IMR-90 (cell line): ENCODE data around the gene ICAM4. TPM values are rescaled to one million over a fixed set of nuclear protein-coding genes. Genes with fewer than 3 reads are reported as not detected.

Experiments used
- ATAC-seq: fragments of 200-7000 bp; cut with Tn5 transposase; 2 replicates; pipeline ENCODE4 v1.9.1; 2020; ENCODE audit warnings: low read depth, mild to moderate bottlenecking, moderate library complexity
- BruUV-seq: library from RNA; stranded (reverse); fragments of 400-500 nt; replicated peaks from 2 replicates; lab custom pipeline; 2021; lab: Mats Ljungman, UMichigan
- CTCF ChIA-PET: fragments of 300-600 bp; formaldehyde crosslinking; extraction: SDS; loops from one replicate; lab custom pipeline; 2021; ENCODE audit warnings: antibody characterized with exemption; lab: Yijun Ruan, JAX
- POLR2A ChIA-PET: fragments of 300-600 bp; sonication (Branson Sonifier 250); formaldehyde crosslinking; loops from one replicate; lab custom pipeline; 2022; ENCODE audit warnings: antibody characterized with exemption; ENCODE audit not compliant: unreplicated experiment; lab: Charles Lee
- DNase-seq: peaks from one replicate; pipeline ENCODE4 v3.0.0; 2013
- H2AFZ ChIP-seq: replicated peaks from 2 replicates; pipeline ENCODE3; 2013; ENCODE audit warnings: low read length, mild to moderate bottlenecking; ENCODE audit not compliant: poor library complexity
- H2AK5ac ChIP-seq: 2 replicates; pipeline ENCODE4 v1.6.1; 2013; ENCODE audit warnings: low read depth, low read length, inconsistent platforms
- H2AK9ac ChIP-seq: replicated peaks from 2 replicates; pipeline ENCODE3; 2013; ENCODE audit warnings: mild to moderate bottlenecking, low read depth, low read length, moderate library complexity; ENCODE audit not compliant: poor library complexity
- H2BK120ac ChIP-seq: 2 replicates; pipeline ENCODE4 v1.6.1; 2013; ENCODE audit warnings: low read depth, low read length, inconsistent platforms
- H2BK15ac ChIP-seq: 3 replicates; pipeline ENCODE4 v1.6.1; 2013; ENCODE audit warnings: low read depth, low read length, inconsistent platforms
- H2BK20ac ChIP-seq: 2 replicates; pipeline ENCODE4 v1.6.1; 2013; ENCODE audit warnings: low read depth, mild to moderate bottlenecking, inconsistent platforms, low read length, moderate library complexity
- H2BK5ac ChIP-seq: 2 replicates; pipeline ENCODE4 v1.6.1; 2013; ENCODE audit warnings: mild to moderate bottlenecking, low read depth, low read length, inconsistent platforms; ENCODE audit not compliant: poor library complexity, severe bottlenecking
- H3K14ac ChIP-seq: replicated peaks from 2 replicates; pipeline ENCODE4 v1.6.1; 2013; ENCODE audit warnings: low read depth, low read length, inconsistent platforms
- H3K18ac ChIP-seq: 2 replicates; pipeline ENCODE4 v1.6.1; 2013; ENCODE audit warnings: low read depth, low read length, control low read depth
- H3K23ac ChIP-seq: 2 replicates; pipeline ENCODE4 v1.6.1; 2013; ENCODE audit warnings: low read depth, low read length, inconsistent platforms
- H3K27ac ChIP-seq: 2 replicates; pipeline ENCODE4 v1.5.1; 2013; ENCODE audit warnings: mild to moderate bottlenecking, control low read depth, low read length; ENCODE audit not compliant: insufficient read depth
- H3K27me3 ChIP-seq: 2 replicates; pipeline ENCODE4 v1.6.1; 2013; ENCODE audit warnings: low read length; ENCODE audit not compliant: control insufficient read depth, insufficient read depth
- H3K36me3 ChIP-seq: 2 replicates; pipeline ENCODE4 v1.6.1; 2013; ENCODE audit warnings: low read length, mixed read lengths; ENCODE audit not compliant: control insufficient read depth, insufficient read depth
- H3K4ac ChIP-seq: 2 replicates; pipeline ENCODE4 v1.6.1; 2013; ENCODE audit warnings: low read depth, low read length, inconsistent platforms
- H3K4me1 ChIP-seq: 2 replicates; pipeline ENCODE4 v1.6.1; 2013; ENCODE audit warnings: low read length, mixed read lengths; ENCODE audit not compliant: control insufficient read depth, insufficient read depth
- H3K4me2 ChIP-seq: 2 replicates; pipeline ENCODE4 v1.6.1; 2013; ENCODE audit warnings: low read depth, mild to moderate bottlenecking, control low read depth, low read length, moderate library complexity
- H3K4me3 ChIP-seq: 2 replicates; pipeline ENCODE4 v1.5.1; 2013; ENCODE audit warnings: low read depth, mild to moderate bottlenecking, control low read depth, low read length, moderate library complexity; ENCODE audit not compliant: insufficient read depth
- H3K56ac ChIP-seq: 2 replicates; pipeline ENCODE4 v1.6.1; 2013; ENCODE audit warnings: low read length, inconsistent platforms; ENCODE audit not compliant: insufficient read depth; ENCODE audit errors: extremely low read depth
- H3K79me1 ChIP-seq, 2 experiments: 2 replicates each; pipeline ENCODE4 v1.6.1; 2013; ENCODE audit warnings: low read length in 2 of 2, inconsistent platforms in 1 of 2, low read depth in 1 of 2
- H3K9ac ChIP-seq: 2 replicates; pipeline ENCODE4 v1.6.1; 2013; ENCODE audit warnings: low read depth, low read length, control low read depth
- H3K9me1 ChIP-seq: 2 replicates; pipeline ENCODE4 v1.6.1; 2013; ENCODE audit warnings: low read length, inconsistent platforms; ENCODE audit not compliant: insufficient read depth
- H3K9me3 ChIP-seq: 2 replicates; pipeline ENCODE4 v1.6.1; 2013; ENCODE audit warnings: low read length; ENCODE audit not compliant: control insufficient read depth, insufficient read depth
- H4K20me1 ChIP-seq: 2 replicates; pipeline ENCODE4 v1.6.1; 2013; ENCODE audit warnings: low read length, inconsistent platforms; ENCODE audit not compliant: insufficient read depth
- H4K5ac ChIP-seq: 2 replicates; pipeline ENCODE4 v1.6.1; 2013; ENCODE audit warnings: mild to moderate bottlenecking, low read depth, low read length, control low read depth
- H4K8ac ChIP-seq, 2 experiments: 2 replicates each; pipeline ENCODE4 v1.6.1; 2013; ENCODE audit warnings: low read depth in 2 of 2, low read length in 2 of 2, control low read depth in 1 of 2, inconsistent platforms in 1 of 2
- H4K91ac ChIP-seq: 2 replicates; pipeline ENCODE4 v1.6.1; 2013; ENCODE audit warnings: low read depth, low read length, inconsistent platforms; ENCODE audit not compliant: insufficient read depth
- BHLHE40 ChIP-seq: fragments of 150-350 bp; IDR thresholded peaks from 2 replicates; pipeline ENCODE4 v1.6.1; 2016; ENCODE audit warnings: mild to moderate bottlenecking, low read depth, low read length
- CEBPB ChIP-seq: IDR thresholded peaks from 2 replicates; pipeline ENCODE4 v1.6.1; 2012; ENCODE audit warnings: low read depth, low read length, improper control_type of control experiment
- CHD1 ChIP-seq: IDR thresholded peaks from 2 replicates; pipeline ENCODE4 v1.6.1; 2012; ENCODE audit warnings: low read depth, low read length, improper control_type of control experiment
- FOS ChIP-seq: fragments of 150-350 bp; IDR thresholded peaks from 2 replicates; pipeline ENCODE4 v1.6.1; 2016; ENCODE audit warnings: low read depth, low read length
- MAFK ChIP-seq: IDR thresholded peaks from 2 replicates; pipeline ENCODE4 v1.6.1; 2012; ENCODE audit warnings: low read depth, low read length, improper control_type of control experiment
- MAZ ChIP-seq: IDR thresholded peaks from 2 replicates; pipeline ENCODE4 v1.6.1; 2012; ENCODE audit warnings: low read depth, mild to moderate bottlenecking, low read length, improper control_type of control experiment, moderate library complexity, borderline replicate concordance
- NFE2L2 ChIP-seq: fragments of 150-350 bp; IDR thresholded peaks from 2 replicates; pipeline ENCODE4 v1.6.1; 2016; ENCODE audit warnings: low read depth, mild to moderate bottlenecking, low read length
- POLR2A ChIP-seq: IDR thresholded peaks from 2 replicates; pipeline ENCODE4 v1.6.1; 2012; ENCODE audit warnings: mild to moderate bottlenecking, low read depth, low read length
- RAD21 ChIP-seq: IDR thresholded peaks from 2 replicates; pipeline ENCODE4 v1.6.1; 2012; ENCODE audit warnings: low read length, improper control_type of control experiment
- RFX5 ChIP-seq: IDR thresholded peaks from 2 replicates; pipeline ENCODE4 v1.8.0; 2012; ENCODE audit warnings: low read depth, mild to moderate bottlenecking, low read length, moderate library complexity
- SMC3 ChIP-seq: fragments of 150-350 bp; IDR thresholded peaks from 2 replicates; pipeline ENCODE4 v1.6.1; 2016; ENCODE audit warnings: low read depth, mild to moderate bottlenecking, antibody characterized with exemption, low read length, moderate library complexity
- WGBS, 2 experiments: methylation state at CpG; one replicate each; pipeline versions ENCODE4 v1.1.5 to v1.1.7; 2013; ENCODE audit warnings: missing lambda C conversion rate in 2 of 2; ENCODE audit not compliant: insufficient read length in 1 of 2; ENCODE audit errors: extremely low coverage in 2 of 2; 5-methylcytosine and 5-hydroxymethylcytosine counted together
- dilution Hi-C: fragments of 300-500 bp; cut with HindIII; formaldehyde crosslinking; loops from one replicate; pipeline ENCODE4 v1.14.3; 2018; ENCODE audit warnings: low sequenced_read_pairs; ENCODE audit not compliant: unreplicated experiment
- in situ Hi-C: fragments of 300-500 bp; cut with MboI; formaldehyde crosslinking; loops from 3 replicates; pipeline ENCODE4 v1.14.3; 2019; ENCODE audit warnings: low sequenced_read_pairs, inconsistent platforms, mixed read lengths
- intact Hi-C: fragments of 100-400 bp; cut with micrococcal nuclease; formaldehyde crosslinking; loops from 2 replicates; pipeline ENCODE4 v1.10.0; 2022
- polyA plus RNA-seq, 3 experiments: library from polyadenylated mRNA; depleted of rRNA; stranded (reverse); fragments of >200 nt; gene quantifications; 2 replicates each; pipeline ENCODE4 v1.2.3, GENCODE V29; 2012; ENCODE audit warnings: low replicate concordance in 1 of 3
- total RNA-seq: library from RNA; depleted of rRNA; stranded (reverse); fragments of >200 nt; gene quantifications from 2 replicates; pipeline ENCODE4 v1.2.3, GENCODE V29; 2012
- TF ChIP-seq, protein P1 (sequence below): fragments of 150-350 bp; IDR thresholded peaks from 2 replicates; pipeline ENCODE4 v1.6.1; 2016; ENCODE audit warnings: low read depth, mild to moderate bottlenecking, low read length, moderate library complexity, borderline replicate concordance
- TF ChIP-seq, protein P2 (sequence below): conservative IDR thresholded peaks from 2 replicates; pipeline ENCODE4 v1.5.1; 2012; ENCODE audit warnings: mild to moderate bottlenecking, low read depth, low read length, improper control_type of control experiment
- TF ChIP-seq, protein P3 (sequence below): fragments of 150-350 bp; IDR thresholded peaks from 2 replicates; pipeline ENCODE4 v1.6.1; 2017; ENCODE audit warnings: mild to moderate bottlenecking, antibody characterized with exemption, low read length, low read depth

ICAM4 gene
- total and polyA plus RNA-seq, 2 of the 4 experiments (the other 2 are of a cell fraction), result 2.3 to 4.0 TPM

DNA sequence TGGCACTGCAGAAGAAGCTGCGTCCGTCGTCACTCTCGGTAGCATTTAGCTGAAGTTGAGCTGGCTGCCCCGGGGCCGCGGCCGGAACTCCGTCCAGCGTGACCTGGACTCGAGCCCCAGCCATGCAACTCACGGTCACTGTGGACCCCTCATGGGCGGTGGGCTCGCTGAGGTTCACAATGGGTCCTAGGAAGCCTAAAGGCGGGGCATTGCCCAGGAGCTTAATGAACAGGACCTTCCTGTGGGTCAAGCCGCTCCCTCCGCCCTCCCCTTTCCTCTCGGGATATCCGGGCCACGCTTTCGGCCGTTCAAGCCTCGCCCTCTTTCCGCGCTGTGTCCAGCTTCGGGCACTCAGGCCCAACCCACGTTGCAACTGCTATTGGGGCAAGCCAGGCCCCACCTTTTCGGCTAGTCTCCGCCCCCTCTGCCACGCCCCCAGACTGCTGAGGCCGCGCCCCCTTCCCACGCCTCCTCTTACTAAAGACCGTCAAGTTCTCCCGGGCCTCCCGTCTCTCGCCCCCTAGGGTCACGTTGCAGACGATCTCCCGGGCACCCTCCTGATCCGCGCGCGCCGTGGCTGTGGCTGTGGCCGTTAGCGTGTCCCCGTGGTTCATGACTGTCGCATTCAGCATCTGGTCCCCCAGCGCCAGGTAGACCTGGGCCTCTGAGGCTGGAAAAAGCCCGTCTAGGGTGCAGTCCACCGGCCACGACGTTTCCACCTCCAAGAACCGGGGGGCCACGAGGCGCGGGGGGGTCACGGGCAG, 48.0 kb downstream of the ICAM4 start:
- peak overlapping the region; percentile 77 for H3K23ac ChIP-seq
- CTCF ChIA-PET, result interaction anchor here (0.6 kb wide), 1 partner anchor 25 kb away, joined by 5 read pairs; no protein-coding TSS in a partner anchor
- H3K9me1 ChIP-seq, result no peaks in the 10 kb centered on the region; the same call in 1 of the 2 replicates
- intact Hi-C loops (loop anchor here (2.0 kb wide), 1 partner anchor 66 kb away; no protein-coding TSS in a partner anchor), dilution Hi-C loops (no loop called here), in situ Hi-C loops (no loop called here)
- H3K9ac ChIP-seq, result peak overlapping the region; percentile 69
- WGBS, 2 experiments, result 0% methylated on average over 21 of the region's 59 CpGs; no CpG with 5 or more reads in 1 of the 2 experiments
- H3K9me3 ChIP-seq, result no peaks in the 10 kb centered on the region
- peak overlapping the region; percentile 93 for H3K4me2 ChIP-seq
- peak overlapping the region; percentile 84 for H2AK5ac ChIP-seq
- POLR2A ChIA-PET, result interaction anchor here (0.5 to 0.6 kb wide), 3 partner anchors 48 to 1843 kb away, joined by 3 to 9 read pairs (median 4); no protein-coding TSS in a partner anchor
- peak overlapping the region; percentile 98 for H2AK9ac ChIP-seq
- no TSS peak for BruUV-seq
- H4K20me1 ChIP-seq, result peaks cover 26% of the 10 kb centered on the region
- no peak overlapping the region for H3K18ac ChIP-seq
- H3K27me3 ChIP-seq, result no peaks in the 10 kb centered on the region
- peak overlapping the region; percentile 61 for H3K4me3 ChIP-seq
- peaks cover 6% of the 10 kb centered on the region for H3K36me3 ChIP-seq
- H3K14ac ChIP-seq, result peak overlapping the region; percentile 74
- H3K56ac ChIP-seq, result no peak overlapping the region
- H2BK20ac ChIP-seq, result no peak overlapping the region
- peak overlapping the region; percentile 73 for H3K4ac ChIP-seq
- H4K91ac ChIP-seq, result peak overlapping the region; percentile 77
- H2BK120ac ChIP-seq, result no peak overlapping the region; the same call in 1 of the 2 replicates
- peak overlapping the region; percentile 70 for H3K27ac ChIP-seq
- peak overlapping the region; percentile 98 for H2AFZ ChIP-seq
- H2BK15ac ChIP-seq, result no peak overlapping the region
- H2BK5ac ChIP-seq, result peak overlapping the region; percentile 55
- ATAC-seq, result peak; percentile 82
- DNase-seq, result peak; percentile 93
- peaks cover 11 to 32% of the 10 kb centered on the region in 2 experiments for H3K79me1 ChIP-seq
- H4K5ac ChIP-seq, result peak overlapping the region; percentile 66
- H3K4me1 ChIP-seq, result peaks cover 5% of the 10 kb centered on the region; the same call in 1 of the 2 replicates
- H4K8ac ChIP-seq, result peak overlapping the region; percentile 86 to 87
- TF ChIP-seq MAZ (no peak), RFX5 (no peak), FOS (no peak), SMC3 (no peak), MAFK (no peak), CEBPB (peak; percentile 29; the same call in 1 of the 2 replicates), CHD1 (no peak), POLR2A (0 out of 2 replicates have a peak, but pooled peaks have one; percentile 42), BHLHE40 (no peak), NFE2L2 (no peak), RAD21 (no peak)
- TF ChIP-seq, protein P1, sequence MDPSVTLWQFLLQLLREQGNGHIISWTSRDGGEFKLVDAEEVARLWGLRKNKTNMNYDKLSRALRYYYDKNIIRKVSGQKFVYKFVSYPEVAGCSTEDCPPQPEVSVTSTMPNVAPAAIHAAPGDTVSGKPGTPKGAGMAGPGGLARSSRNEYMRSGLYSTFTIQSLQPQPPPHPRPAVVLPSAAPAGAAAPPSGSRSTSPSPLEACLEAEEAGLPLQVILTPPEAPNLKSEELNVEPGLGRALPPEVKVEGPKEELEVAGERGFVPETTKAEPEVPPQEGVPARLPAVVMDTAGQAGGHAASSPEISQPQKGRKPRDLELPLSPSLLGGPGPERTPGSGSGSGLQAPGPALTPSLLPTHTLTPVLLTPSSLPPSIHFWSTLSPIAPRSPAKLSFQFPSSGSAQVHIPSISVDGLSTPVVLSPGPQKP, result no peak
- TF ChIP-seq, protein P2, sequence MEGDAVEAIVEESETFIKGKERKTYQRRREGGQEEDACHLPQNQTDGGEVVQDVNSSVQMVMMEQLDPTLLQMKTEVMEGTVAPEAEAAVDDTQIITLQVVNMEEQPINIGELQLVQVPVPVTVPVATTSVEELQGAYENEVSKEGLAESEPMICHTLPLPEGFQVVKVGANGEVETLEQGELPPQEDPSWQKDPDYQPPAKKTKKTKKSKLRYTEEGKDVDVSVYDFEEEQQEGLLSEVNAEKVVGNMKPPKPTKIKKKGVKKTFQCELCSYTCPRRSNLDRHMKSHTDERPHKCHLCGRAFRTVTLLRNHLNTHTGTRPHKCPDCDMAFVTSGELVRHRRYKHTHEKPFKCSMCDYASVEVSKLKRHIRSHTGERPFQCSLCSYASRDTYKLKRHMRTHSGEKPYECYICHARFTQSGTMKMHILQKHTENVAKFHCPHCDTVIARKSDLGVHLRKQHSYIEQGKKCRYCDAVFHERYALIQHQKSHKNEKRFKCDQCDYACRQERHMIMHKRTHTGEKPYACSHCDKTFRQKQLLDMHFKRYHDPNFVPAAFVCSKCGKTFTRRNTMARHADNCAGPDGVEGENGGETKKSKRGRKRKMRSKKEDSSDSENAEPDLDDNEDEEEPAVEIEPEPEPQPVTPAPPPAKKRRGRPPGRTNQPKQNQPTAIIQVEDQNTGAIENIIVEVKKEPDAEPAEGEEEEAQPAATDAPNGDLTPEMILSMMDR, result no peak
- TF ChIP-seq, protein P3, sequence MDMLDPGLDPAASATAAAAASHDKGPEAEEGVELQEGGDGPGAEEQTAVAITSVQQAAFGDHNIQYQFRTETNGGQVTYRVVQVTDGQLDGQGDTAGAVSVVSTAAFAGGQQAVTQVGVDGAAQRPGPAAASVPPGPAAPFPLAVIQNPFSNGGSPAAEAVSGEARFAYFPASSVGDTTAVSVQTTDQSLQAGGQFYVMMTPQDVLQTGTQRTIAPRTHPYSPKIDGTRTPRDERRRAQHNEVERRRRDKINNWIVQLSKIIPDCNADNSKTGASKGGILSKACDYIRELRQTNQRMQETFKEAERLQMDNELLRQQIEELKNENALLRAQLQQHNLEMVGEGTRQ, result no peak
